ENCODE measurements around the gene BBOF1. TPM values are rescaled to one million over a fixed set of nuclear protein-coding genes. Genes with fewer than 3 reads are reported as not detected.
"Not testable (repeated sequence)": the region's sequence is repeated elsewhere in the genome, so short reads cannot be mapped to it uniquely, and the experiment has no call there.

Gene BBOF1
- total RNA-seq, 2 donors from 2014 or later = 3.3 to 5.7 TPM

- not testable (repeated sequence) for H3K9me3 ChIP-seq; H3K27me3 ChIP-seq; DNase-seq (ENCODE audit: low spot score); H3K27ac ChIP-seq; H3K4me3 ChIP-seq; H3K36me3 ChIP-seq; H3K4me1 ChIP-seq
- TF ChIP-seq CTCF (IDR thresholded peaks at IDR 0.05) = peak; percentile 29 to 67
These were observed 92.5 kb downstream of the BBOF1 start for GRCh38 chr14:74111395-74112216.

Other genes starting within 250 kb of the BBOF1 start
- gene PTGR2, start 167.5 kb upstream of the BBOF1 start, total RNA-seq = 10 to 100 TPM; 15.9 to 25.0 TPM
- 10 to 100 TPM; 16.2 to 23.4 TPM for gene ZNF410, start 132.5 kb upstream of the BBOF1 start, total RNA-seq
- 1 to 10 TPM; 2.3 to 3.2 TPM for gene FAM161B, start 69.3 kb upstream of the BBOF1 start, total RNA-seq
- gene COQ6, start 69.0 kb upstream of the BBOF1 start, total RNA-seq = 10 to 100 TPM; 34.2 to 64.9 TPM
- gene ENTPD5, start 61 bp upstream of the BBOF1 start, total RNA-seq = 1 to 10 TPM; 4.8 to 5.8 TPM
- 10 to 100 TPM; 28.8 to 37.2 TPM for gene ALDH6A1, start 65.1 kb downstream of the BBOF1 start, total RNA-seq
- gene LIN52, start 65.6 kb downstream of the BBOF1 start, total RNA-seq = 1 to 10 TPM; 7.1 to 7.4 TPM
- not detected for gene VSX2, start 220.1 kb downstream of the BBOF1 start, total RNA-seq